Hepatocyte (in vitro differentiated cells): ENCODE measurements around the gene KIRREL1. TPM values are rescaled to one million over a fixed set of nuclear protein-coding genes. Genes with fewer than 3 reads are reported as not detected.

Experiments used
- DNase-seq: peaks from one replicate; pipeline ENCODE4 v3.0.0-alpha.2; 2016; ENCODE audit warnings: low spot score
- H2AFZ ChIP-seq: fragments of 200-600 bp; sonication (generic); 2 replicates; pipeline ENCODE4 v1.6.0; 2016; ENCODE audit warnings: antibody characterized with exemption, mild to moderate bottlenecking
- H3K27ac ChIP-seq: fragments of 200-600 bp; sonication (generic); 2 replicates; pipeline ENCODE4 v1.5.1; 2016; ENCODE audit warnings: mild to moderate bottlenecking
- H3K27me3 ChIP-seq: fragments of 200-600 bp; sonication (generic); 2 replicates; pipeline ENCODE4 v1.6.1; 2016
- H3K36me3 ChIP-seq: fragments of 200-600 bp; sonication (generic); replicated peaks from 2 replicates; pipeline ENCODE4 v1.5.1; 2016; ENCODE audit warnings: low read depth; ENCODE audit not compliant: insufficient read depth
- H3K4me1 ChIP-seq: fragments of 200-600 bp; sonication (generic); 2 replicates; pipeline ENCODE4 v1.5.1; 2016; ENCODE audit warnings: mild to moderate bottlenecking, moderate library complexity; ENCODE audit not compliant: insufficient read depth
- H3K4me2 ChIP-seq: fragments of 200-600 bp; sonication (generic); 2 replicates; pipeline ENCODE4 v1.6.0; 2016
- H3K4me3 ChIP-seq: fragments of 200-600 bp; sonication (generic); 2 replicates; pipeline ENCODE4 v1.5.1; 2016; ENCODE audit warnings: mild to moderate bottlenecking
- H3K79me2 ChIP-seq: fragments of 200-600 bp; sonication (generic); 2 replicates; pipeline ENCODE4 v1.6.0; 2017; ENCODE audit warnings: mild to moderate bottlenecking
- H3K9me2 ChIP-seq: fragments of 200-600 bp; sonication (generic); replicated peaks from 2 replicates; pipeline ENCODE4 v1.6.0; 2017; ENCODE audit warnings: mild to moderate bottlenecking; ENCODE audit not compliant: insufficient read depth
- H3K9me3 ChIP-seq: fragments of 200-600 bp; sonication (generic); 2 replicates; pipeline ENCODE4 v1.5.1; 2016; ENCODE audit warnings: low read depth, mild to moderate bottlenecking
- H4K20me1 ChIP-seq: fragments of 200-600 bp; sonication (generic); 2 replicates; pipeline ENCODE4 v1.6.0; 2016; ENCODE audit warnings: mild to moderate bottlenecking; ENCODE audit not compliant: insufficient read depth, poor library complexity, severe bottlenecking
- EZH2 ChIP-seq: fragments of 200-600 bp; sonication (generic); IDR thresholded peaks from 2 replicates; pipeline ENCODE4 v1.6.1; 2016; ENCODE audit warnings: antibody characterized with exemption, mild to moderate bottlenecking, borderline replicate concordance
- EZH2phosphoT487 ChIP-seq: fragments of 200-600 bp; sonication (generic); IDR thresholded peaks from one replicate; pipeline ENCODE4 v1.6.1; 2018; ENCODE audit warnings: antibody characterized with exemption, mild to moderate bottlenecking, low read depth, moderate library complexity; ENCODE audit not compliant: unreplicated experiment, severe bottlenecking
- WGBS: methylation state at CpG from one replicate; pipeline ENCODE4 v1.1.6; 2016; ENCODE audit warnings: low lambda C conversion rate; ENCODE audit errors: missing lambda C conversion rate; 5-methylcytosine and 5-hydroxymethylcytosine counted together
- polyA plus RNA-seq: library from polyadenylated mRNA; unstranded; fragments of >200 nt; fragmentation: Nextera tagmentation; extraction: Ambion mirVana; gene quantifications from 2 replicates; pipeline ENCODE4 v1.2.1, GENCODE V29; 2016
- total RNA-seq: library from RNA; depleted of rRNA; stranded (reverse); fragments of >200 nt; gene quantifications from 2 replicates; pipeline ENCODE4 v1.2.3, GENCODE V29; 2014
- TF ChIP-seq, protein P1 (sequence below): fragments of 200-600 bp; sonication (generic); IDR thresholded peaks from 2 replicates; pipeline ENCODE4 v1.5.1; 2016; ENCODE audit warnings: antibody characterized with exemption, mild to moderate bottlenecking; ENCODE audit not compliant: poor library complexity

Gene KIRREL1
- total and polyA plus RNA-seq, 2 experiments from 2014 or later: 20.4 to 47.1 TPM

DNA sequence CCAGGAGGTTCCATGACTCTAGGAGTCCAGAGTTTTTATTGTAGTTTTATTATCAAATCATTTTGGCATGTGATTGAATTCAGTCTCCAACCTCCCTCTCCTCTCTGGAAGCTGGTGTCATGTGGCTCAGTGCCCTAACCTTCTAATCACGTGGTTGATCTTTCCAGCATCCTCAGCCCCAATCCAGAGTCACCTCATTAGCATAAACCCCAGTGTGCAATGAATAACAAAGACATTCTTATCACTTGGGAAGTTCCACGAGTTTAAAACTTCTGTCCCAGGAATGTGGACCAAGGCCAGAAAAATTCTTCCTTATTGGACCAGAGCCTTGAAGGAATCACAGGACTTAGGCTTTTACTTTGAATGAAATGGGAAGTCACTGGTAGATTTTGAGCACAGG, 52.2 kb downstream of the KIRREL1 start:
- Histone ChIP-seq H3K27ac (no peak overlapping the region), H3K79me2 (peaks cover 71% of the 10 kb centered on the region), H3K9me3 (no peaks in the 10 kb centered on the region), H2AFZ (no peak overlapping the region), H3K36me3 (no peaks in the 10 kb centered on the region), H4K20me1 (peaks cover 26% of the 10 kb centered on the region), H3K4me2 (no peak overlapping the region), H3K4me1 (peaks cover 12% of the 10 kb centered on the region), H3K27me3 (no peaks in the 10 kb centered on the region), H3K9me2 (no peaks in the 10 kb centered on the region), H3K4me3 (no peak overlapping the region)
- TF ChIP-seq EZH2phosphoT487 (no peak), EZH2 (no peak)
- TF ChIP-seq, protein P1, sequence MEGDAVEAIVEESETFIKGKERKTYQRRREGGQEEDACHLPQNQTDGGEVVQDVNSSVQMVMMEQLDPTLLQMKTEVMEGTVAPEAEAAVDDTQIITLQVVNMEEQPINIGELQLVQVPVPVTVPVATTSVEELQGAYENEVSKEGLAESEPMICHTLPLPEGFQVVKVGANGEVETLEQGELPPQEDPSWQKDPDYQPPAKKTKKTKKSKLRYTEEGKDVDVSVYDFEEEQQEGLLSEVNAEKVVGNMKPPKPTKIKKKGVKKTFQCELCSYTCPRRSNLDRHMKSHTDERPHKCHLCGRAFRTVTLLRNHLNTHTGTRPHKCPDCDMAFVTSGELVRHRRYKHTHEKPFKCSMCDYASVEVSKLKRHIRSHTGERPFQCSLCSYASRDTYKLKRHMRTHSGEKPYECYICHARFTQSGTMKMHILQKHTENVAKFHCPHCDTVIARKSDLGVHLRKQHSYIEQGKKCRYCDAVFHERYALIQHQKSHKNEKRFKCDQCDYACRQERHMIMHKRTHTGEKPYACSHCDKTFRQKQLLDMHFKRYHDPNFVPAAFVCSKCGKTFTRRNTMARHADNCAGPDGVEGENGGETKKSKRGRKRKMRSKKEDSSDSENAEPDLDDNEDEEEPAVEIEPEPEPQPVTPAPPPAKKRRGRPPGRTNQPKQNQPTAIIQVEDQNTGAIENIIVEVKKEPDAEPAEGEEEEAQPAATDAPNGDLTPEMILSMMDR: no peak
- 22% methylated on average over 2 of the region's 2 CpGs for WGBS
- DNase-seq: peak; percentile 21

GRCh38 chr1:158046715-158047510, 53.5 kb downstream of the KIRREL1 start:
- Histone ChIP-seq H3K4me3 (no peak overlapping the region), H3K27ac (no peak overlapping the region), H2AFZ (no peak overlapping the region), H3K27me3 (no peaks in the 10 kb centered on the region), H3K36me3 (no peaks in the 10 kb centered on the region), H3K9me3 (no peaks in the 10 kb centered on the region), H3K9me2 (no peaks in the 10 kb centered on the region), H4K20me1 (peaks cover 27% of the 10 kb centered on the region), H3K79me2 (peaks cover 63% of the 10 kb centered on the region), H3K4me2 (no peak overlapping the region), H3K4me1 (peaks cover 12% of the 10 kb centered on the region)
- DNase-seq: no peak
- WGBS: 74% methylated on average over 4 of the region's 4 CpGs
- TF ChIP-seq, protein P1: no peak
- TF ChIP-seq EZH2 (no peak), EZH2phosphoT487 (no peak)

DNA sequence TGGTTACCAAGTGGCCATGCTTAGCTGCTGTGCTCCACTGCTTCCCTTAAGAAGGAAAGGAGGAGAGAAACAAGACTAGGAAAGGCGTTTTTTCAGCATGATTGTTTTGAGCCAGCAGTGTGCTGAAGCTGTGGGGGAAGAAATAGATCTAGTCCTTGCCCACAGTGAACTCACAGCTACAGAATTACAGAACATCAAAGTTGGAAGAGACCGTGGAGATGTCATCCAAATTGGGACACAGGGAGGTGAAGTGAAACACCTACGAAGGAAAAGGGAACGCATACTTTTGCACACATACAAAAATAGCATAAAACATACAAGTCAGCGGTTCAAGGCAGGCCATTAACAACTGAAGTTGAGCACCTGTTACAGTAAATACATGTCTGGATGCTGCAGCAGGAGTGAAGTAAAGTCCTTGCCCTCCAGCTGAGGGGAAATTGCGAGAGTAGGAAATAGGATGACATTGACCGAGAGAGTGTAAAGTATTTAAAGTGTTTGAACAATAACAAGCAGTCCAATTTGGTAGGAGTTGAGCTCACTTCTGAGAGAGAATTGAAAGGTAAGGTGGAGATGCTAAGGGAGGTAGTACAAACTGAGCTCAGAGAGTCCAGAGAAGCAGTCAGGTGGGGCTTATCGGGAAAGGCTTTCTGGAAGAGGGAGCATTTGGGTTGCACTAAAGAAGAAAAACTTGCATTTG, 55.1 kb downstream of the KIRREL1 start:
- TF ChIP-seq EZH2phosphoT487: no peak
- no peak for TF ChIP-seq EZH2
- TF ChIP-seq, protein P1: no peak
- peaks cover 24% of the 10 kb centered on the region for H4K20me1 ChIP-seq
- H3K4me1 ChIP-seq: peaks cover 8% of the 10 kb centered on the region
- no peak overlapping the region for H3K4me2 ChIP-seq
- H3K36me3 ChIP-seq: no peaks in the 10 kb centered on the region
- H3K9me2 ChIP-seq: no peaks in the 10 kb centered on the region
- H3K9me3 ChIP-seq: no peaks in the 10 kb centered on the region
- H2AFZ ChIP-seq: no peak overlapping the region
- no peaks in the 10 kb centered on the region for H3K27me3 ChIP-seq
- WGBS: 87% methylated on average over 8 of the region's 8 CpGs
- DNase-seq: no peak
- H3K4me3 ChIP-seq: no peak overlapping the region
- H3K79me2 ChIP-seq: peaks cover 56% of the 10 kb centered on the region
- H3K27ac ChIP-seq: no peak overlapping the region
